GM23248 (cell line): ENCODE results near the gene DRD2. TPM values are rescaled to one million over a fixed set of nuclear protein-coding genes. Genes with fewer than 3 reads are reported as not detected.

ENCODE experiments used
- DNase-seq: peaks from one replicate; pipeline ENCODE4 v3.0.0-alpha.2; 2015
- H2AFZ ChIP-seq: fragments of 200-600 bp; sonication (generic); 2 replicates; pipeline ENCODE4 v1.6.1; 2016; ENCODE audit warnings: antibody characterized with exemption
- H3F3A ChIP-seq: fragments of 200-600 bp; sonication (generic); 2 replicates; pipeline ENCODE4 v1.6.1; 2016; ENCODE audit warnings: mild to moderate bottlenecking, antibody characterized with exemption, mixed run types; ENCODE audit not compliant: insufficient read depth
- H3K27ac ChIP-seq: fragments of 200-600 bp; sonication (generic); 2 replicates; pipeline ENCODE4 v1.5.1; 2016; ENCODE audit warnings: mild to moderate bottlenecking
- H3K27me3 ChIP-seq: fragments of 200-600 bp; sonication (generic); replicated peaks from 2 replicates; pipeline ENCODE4 v1.6.1; 2016; ENCODE audit warnings: mild to moderate bottlenecking; ENCODE audit not compliant: insufficient read depth
- H3K36me3 ChIP-seq: fragments of 200-600 bp; sonication (generic); 2 replicates; pipeline ENCODE4 v1.6.1; 2016; ENCODE audit warnings: low read depth, mild to moderate bottlenecking
- H3K4me1 ChIP-seq: fragments of 200-600 bp; sonication (generic); 2 replicates; pipeline ENCODE4 v1.6.1; 2016; ENCODE audit warnings: mild to moderate bottlenecking; ENCODE audit not compliant: insufficient read depth
- H3K4me2 ChIP-seq: fragments of 200-600 bp; sonication (generic); one replicate; pipeline ENCODE4 v1.6.1; 2016; ENCODE audit warnings: mild to moderate bottlenecking; ENCODE audit not compliant: unreplicated experiment
- H3K4me3 ChIP-seq: fragments of 200-600 bp; sonication (generic); 2 replicates; pipeline ENCODE4 v1.5.1; 2016; ENCODE audit warnings: mild to moderate bottlenecking
- H3K79me2 ChIP-seq: fragments of 200-600 bp; sonication (generic); 2 replicates; pipeline ENCODE4 v1.6.1; 2016; ENCODE audit warnings: mild to moderate bottlenecking; ENCODE audit not compliant: insufficient read depth
- H3K9ac ChIP-seq: fragments of 200-600 bp; sonication (generic); 2 replicates; pipeline ENCODE4 v1.6.1; 2016; ENCODE audit warnings: mild to moderate bottlenecking
- H3K9me2 ChIP-seq: fragments of 200-600 bp; sonication (generic); 2 replicates; pipeline ENCODE4 v1.6.1; 2016; ENCODE audit warnings: mixed run types, mild to moderate bottlenecking, moderate library complexity; ENCODE audit not compliant: insufficient read depth
- H3K9me3 ChIP-seq: fragments of 200-600 bp; sonication (generic); one replicate; pipeline ENCODE4 v1.6.1; 2017; ENCODE audit warnings: low read depth
- H4K20me1 ChIP-seq: fragments of 200-600 bp; sonication (generic); 2 replicates; pipeline ENCODE4 v1.6.0; 2016; ENCODE audit not compliant: insufficient read depth
- EZH2 ChIP-seq: fragments of 200-600 bp; sonication (generic); IDR thresholded peaks from 2 replicates; pipeline ENCODE4 v1.6.1; 2018; ENCODE audit warnings: antibody characterized with exemption, mild to moderate bottlenecking; ENCODE audit not compliant: insufficient read depth, poor library complexity, severe bottlenecking
- EZH2phosphoT487 ChIP-seq: fragments of 200-600 bp; sonication (generic); IDR thresholded peaks from 2 replicates; pipeline ENCODE4 v1.6.1; 2018; ENCODE audit warnings: antibody characterized with exemption, moderate library complexity, mild to moderate bottlenecking, low read depth; ENCODE audit not compliant: insufficient read depth
- WGBS, 2 experiments: methylation state at CpG; one replicate each; pipeline ENCODE4 v1.1.6; 2015 to 2017; ENCODE audit warnings: low lambda C conversion rate in 2 of 2, low coverage in 1 of 2; ENCODE audit errors: missing lambda C conversion rate in 2 of 2; 5-methylcytosine and 5-hydroxymethylcytosine counted together
- in situ Hi-C: fragments of 300-500 bp; cut with MboI; formaldehyde crosslinking; loops from 2 replicates; pipeline ENCODE4 v1.15.0; 2020
- polyA plus RNA-seq: library from polyadenylated mRNA; unstranded; fragments of >200 nt; fragmentation: Nextera tagmentation; extraction: Ambion mirVana; gene quantifications from 2 replicates; pipeline ENCODE4 v1.2.1, GENCODE V29; 2016
- total RNA-seq: library from RNA; depleted of rRNA; stranded (reverse); fragments of >200 nt; shearing (Covaris generic); gene quantifications from 2 replicates; pipeline ENCODE4 v1.2.3, GENCODE V29; 2014

DRD2 gene
- total and polyA plus RNA-seq, 2 experiments from 2014 or later, result not detected

- 15 to 18% methylated on average over 3 of the region's 3 CpGs for WGBS, 2 experiments
- H2AFZ ChIP-seq, result no peak overlapping the region
Measured at GRCh38 chr11:113373306-113373705, 101.9 kb downstream of the DRD2 start.

GRCh38 chr11:113372309-113372708 is 102.9 kb downstream of the DRD2 start:
- peaks cover 15% of the 10 kb centered on the region for H3F3A ChIP-seq
- WGBS, 2 experiments, result 79% methylated on average over 4 of the region's 4 CpGs
- no peak overlapping the region for H3K9ac ChIP-seq
- no peaks in the 10 kb centered on the region for H3K79me2 ChIP-seq
- no peaks in the 10 kb centered on the region for H3K27me3 ChIP-seq
- H3K4me3 ChIP-seq, result no peak overlapping the region
- H3K4me2 ChIP-seq, result no peak overlapping the region
- H3K9me3 ChIP-seq, result no peaks in the 10 kb centered on the region
- H4K20me1 ChIP-seq, result no peaks in the 10 kb centered on the region
- TF ChIP-seq EZH2phosphoT487 (no peak), EZH2 (no peak)
- no peaks in the 10 kb centered on the region for H3K9me2 ChIP-seq
- no peaks in the 10 kb centered on the region for H3K36me3 ChIP-seq
- DNase-seq, result no peak
- H3K27ac ChIP-seq, result no peak overlapping the region
- peaks cover 17% of the 10 kb centered on the region for H3K4me1 ChIP-seq
- no peak overlapping the region for H2AFZ ChIP-seq
- in situ Hi-C loops, result no loop called here

More at GRCh38 chr11:113373306-113373705, 101.9 kb downstream of the DRD2 start:
- Histone ChIP-seq H3K79me2 (no peaks in the 10 kb centered on the region), H3K9me2 (no peaks in the 10 kb centered on the region), H3K27me3 (no peaks in the 10 kb centered on the region), H3K4me3 (no peak overlapping the region), H3K9ac (no peak overlapping the region), H3F3A (peaks cover 25% of the 10 kb centered on the region), H3K27ac (peak overlapping the region; percentile 40; the same call in 1 of the 2 replicates), H3K9me3 (no peaks in the 10 kb centered on the region), H4K20me1 (no peaks in the 10 kb centered on the region), H3K4me2 (no peak overlapping the region), H3K4me1 (peaks cover 27% of the 10 kb centered on the region), H3K36me3 (no peaks in the 10 kb centered on the region)
- no peak for TF ChIP-seq EZH2phosphoT487
- TF ChIP-seq EZH2, result no peak
- peak; percentile 94 for DNase-seq
- in situ Hi-C loops, result no loop called here

- DNase-seq, result peak; percentile 24
- no peak overlapping the region for H3K9ac ChIP-seq
- no peaks in the 10 kb centered on the region for H3K9me3 ChIP-seq
- H4K20me1 ChIP-seq, result no peaks in the 10 kb centered on the region
- H3K79me2 ChIP-seq, result no peaks in the 10 kb centered on the region
- TF ChIP-seq EZH2phosphoT487 (no peak), EZH2 (no peak)
- peaks cover 14% of the 10 kb centered on the region for H3F3A ChIP-seq
- no peak overlapping the region for H2AFZ ChIP-seq
- in situ Hi-C loops, result no loop called here
- H3K4me1 ChIP-seq, result peaks cover 16% of the 10 kb centered on the region
- H3K4me3 ChIP-seq, result no peak overlapping the region
- no peaks in the 10 kb centered on the region for H3K27me3 ChIP-seq
- no peak overlapping the region for H3K27ac ChIP-seq
- H3K36me3 ChIP-seq, result no peaks in the 10 kb centered on the region
- H3K9me2 ChIP-seq, result no peaks in the 10 kb centered on the region
- WGBS, 2 experiments, result 42 to 48% methylated on average over 5 of the region's 5 CpGs
- H3K4me2 ChIP-seq, result no peak overlapping the region
Measured at GRCh38 chr11:113370634-113371033, 104.6 kb downstream of the DRD2 start.

- Histone ChIP-seq H3K9ac (no peak overlapping the region), H3K79me2 (no peaks in the 10 kb centered on the region), H3K4me3 (no peak overlapping the region), H3K36me3 (no peaks in the 10 kb centered on the region), H3K4me2 (no peak overlapping the region), H3K27ac (no peak overlapping the region), H3K9me3 (no peaks in the 10 kb centered on the region), H3K9me2 (no peaks in the 10 kb centered on the region), H4K20me1 (no peaks in the 10 kb centered on the region), H3K4me1 (peaks cover 16% of the 10 kb centered on the region), H2AFZ (no peak overlapping the region), H3F3A (peaks cover 14% of the 10 kb centered on the region), H3K27me3 (no peaks in the 10 kb centered on the region)
- no peak for DNase-seq
- WGBS, 2 experiments, result 73 to 85% methylated on average over 2 to 3 of the region's 3 CpGs
- in situ Hi-C loops, result no loop called here
- TF ChIP-seq EZH2 (no peak), EZH2phosphoT487 (no peak)
Measured at GRCh38 chr11:113369411-113369810, 105.8 kb downstream of the DRD2 start.

- Histone ChIP-seq H4K20me1 (no peaks in the 10 kb centered on the region), H3K9ac (no peak overlapping the region), H2AFZ (no peak overlapping the region), H3K9me2 (no peaks in the 10 kb centered on the region), H3K4me3 (no peak overlapping the region), H3K27ac (no peak overlapping the region), H3K9me3 (no peaks in the 10 kb centered on the region), H3K27me3 (no peaks in the 10 kb centered on the region), H3K36me3 (no peaks in the 10 kb centered on the region), H3K4me2 (no peak overlapping the region), H3F3A (no peaks in the 10 kb centered on the region), H3K4me1 (peaks cover 4% of the 10 kb centered on the region; the same call in 1 of the 2 replicates), H3K79me2 (no peaks in the 10 kb centered on the region)
- DNase-seq, result no peak
- WGBS, 2 experiments, result 59 to 63% methylated on average over 5 of the region's 5 CpGs
- in situ Hi-C loops, result no loop called here
- no peak for TF ChIP-seq EZH2
- no peak for TF ChIP-seq EZH2phosphoT487
Measured at GRCh38 chr11:113365895-113366294, 109.3 kb downstream of the DRD2 start.
